NCI-H1092 treated with DMSO at 0.1 percent for 48 hours (cell line): ENCODE data around the gene SPATA19.
A peak's percentile ranks its signal among the peaks of the same experiment; 100 is the strongest.

Experiments
- DNase-seq: peaks from one replicate; lab custom pipeline; 2025; lab: John Stamatoyannopoulos, UW

SPATA19 gene

DNA sequence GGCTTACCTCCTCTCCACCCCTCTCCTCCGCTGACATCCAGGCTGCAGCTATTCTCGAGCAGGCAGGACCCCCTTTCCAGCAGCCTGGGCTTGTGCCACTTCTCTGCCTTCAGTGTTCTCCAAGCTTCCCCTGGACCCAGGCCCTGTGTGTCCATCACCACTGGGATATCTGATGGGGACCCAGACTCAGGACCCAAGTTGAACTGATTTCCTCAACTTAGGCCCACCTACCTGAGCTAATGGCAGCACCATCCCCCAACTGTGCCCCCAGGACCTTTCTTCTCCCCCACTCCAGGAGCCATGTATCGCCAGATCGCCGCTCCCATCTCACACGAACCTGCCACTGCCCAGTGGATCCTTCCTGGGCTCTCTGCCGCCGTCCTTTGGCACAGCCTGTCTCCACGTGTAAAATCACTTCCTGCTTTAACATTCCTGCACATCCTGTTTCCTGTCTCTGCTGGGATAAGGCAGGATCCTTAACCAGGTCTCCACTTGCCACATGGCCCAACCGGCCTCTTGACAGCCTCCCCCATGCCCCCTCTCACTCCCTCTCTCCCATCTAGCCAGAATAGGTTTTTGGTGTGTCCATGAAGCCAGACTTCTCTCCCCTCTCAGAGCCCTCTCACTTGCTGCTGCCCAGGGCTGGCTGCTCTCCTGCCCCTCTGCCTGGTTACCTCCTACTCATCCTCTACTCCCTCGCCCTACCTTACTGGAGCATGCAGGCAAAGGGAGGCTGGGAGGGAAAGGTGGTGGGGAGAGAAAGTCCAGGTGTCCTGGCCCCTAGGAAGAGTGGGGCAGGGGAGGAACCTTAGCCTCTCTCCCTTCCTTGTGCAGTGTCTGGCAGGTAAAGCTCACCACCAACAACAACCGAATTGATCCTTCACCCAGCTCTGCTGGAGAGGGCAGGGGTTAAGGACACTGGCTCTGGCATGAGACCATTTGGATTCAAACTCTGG lies 9.4 kb downstream of the SPATA19 start:
- no peak for DNase-seq

- DNase-seq: peak; percentile 80
Observed at GRCh38 chr11:133834682-133835592, 10.4 kb downstream of the SPATA19 start.

GRCh38 chr11:133833898-133834681 lies 11.2 kb downstream of the SPATA19 start:
- DNase-seq: no peak

DNA sequence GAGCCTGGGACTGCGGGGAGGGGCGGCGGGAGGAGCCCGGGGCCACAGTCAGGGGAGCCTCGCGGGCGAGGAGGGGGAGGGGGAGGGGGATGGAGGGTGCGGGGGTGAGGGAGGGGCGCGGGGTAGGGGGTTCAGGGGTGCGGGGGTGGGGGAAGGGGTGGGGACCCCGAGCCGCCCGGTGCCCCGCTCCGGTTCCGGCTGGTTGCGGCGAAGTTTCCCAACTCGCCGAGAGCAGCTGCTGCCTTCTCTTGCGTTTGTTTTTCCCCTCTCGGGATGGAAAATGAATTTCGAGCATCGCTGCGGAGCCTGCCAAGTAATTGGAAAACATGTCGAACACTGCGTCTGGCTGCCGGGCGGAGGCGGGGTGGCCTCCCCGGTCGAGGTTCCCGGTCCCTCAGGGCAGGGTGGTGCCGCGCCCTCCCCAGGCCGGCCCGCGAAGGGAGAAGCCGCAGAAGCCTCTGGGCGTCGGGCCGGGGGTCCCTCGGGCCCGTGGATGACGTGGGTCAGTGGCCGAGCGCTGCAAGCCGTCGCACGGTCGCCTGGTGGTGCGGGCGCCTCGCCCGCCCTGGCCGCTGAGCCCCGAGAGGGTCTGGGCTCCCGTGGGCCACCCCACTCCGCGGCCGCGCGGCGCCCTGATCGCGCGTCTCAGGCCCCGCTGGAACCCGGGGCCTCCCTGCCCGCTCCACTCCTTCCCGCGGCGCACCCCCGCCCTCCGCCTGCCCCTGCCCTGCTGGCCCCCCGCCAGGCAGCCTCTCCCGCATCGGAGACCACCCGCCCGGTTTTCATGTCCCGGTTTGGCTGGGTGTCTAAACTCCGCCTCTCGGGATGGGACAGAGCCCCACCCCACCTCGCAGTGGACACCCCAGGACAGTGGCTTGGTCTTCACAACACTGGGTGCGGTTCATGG lies 12.1 kb downstream of the SPATA19 start:
- DNase-seq: no peak

DNA sequence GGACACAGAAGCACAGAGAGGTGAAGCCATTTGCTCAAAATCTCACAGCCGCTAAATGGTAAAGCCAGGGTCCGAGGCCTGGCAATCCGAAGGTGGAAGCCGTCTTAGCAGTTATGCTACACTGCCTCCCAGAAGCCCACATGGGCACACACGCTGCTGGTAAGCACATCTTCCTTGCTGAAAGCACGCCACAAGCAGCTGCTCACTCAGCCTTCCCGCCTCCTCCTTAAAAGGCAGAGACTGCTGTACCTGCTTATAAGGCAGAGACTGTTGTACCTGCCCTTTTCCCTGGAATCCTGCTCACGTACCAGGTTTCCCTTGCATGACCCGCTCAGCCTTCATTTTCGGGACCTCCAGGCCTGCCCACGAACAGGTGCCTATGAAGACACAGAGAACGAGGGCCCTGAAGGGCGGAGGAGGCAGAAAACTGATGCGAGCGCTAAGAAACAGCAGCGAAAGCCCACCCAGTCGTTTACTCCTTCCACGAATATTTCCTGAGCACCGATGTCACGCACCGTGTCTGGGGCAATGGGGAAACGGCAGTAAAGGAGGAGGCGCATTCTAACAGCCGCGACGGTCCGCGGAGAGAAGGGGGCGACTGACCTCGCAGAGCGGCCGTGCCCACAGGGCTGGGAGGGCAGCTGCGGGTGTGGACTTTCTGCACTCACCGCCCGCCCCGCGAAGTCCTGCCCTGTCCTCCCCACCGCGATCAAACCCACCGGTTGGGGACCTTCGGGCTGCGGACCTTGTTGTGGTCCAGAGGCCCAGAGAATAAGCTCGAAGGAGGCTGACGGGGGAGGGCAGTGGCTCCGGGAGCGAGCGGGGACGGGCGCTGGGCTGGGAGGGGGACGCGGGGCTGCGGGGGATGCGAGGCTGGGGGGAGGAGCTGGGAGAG lies 13.0 kb downstream of the SPATA19 start:
- no peak for DNase-seq

GRCh38 chr11:133830931-133831907 lies 14.1 kb downstream of the SPATA19 start:
- peak; percentile 30 for DNase-seq

- no peak for DNase-seq
Observed at GRCh38 chr11:133829566-133829965, 15.7 kb downstream of the SPATA19 start.

DNA sequence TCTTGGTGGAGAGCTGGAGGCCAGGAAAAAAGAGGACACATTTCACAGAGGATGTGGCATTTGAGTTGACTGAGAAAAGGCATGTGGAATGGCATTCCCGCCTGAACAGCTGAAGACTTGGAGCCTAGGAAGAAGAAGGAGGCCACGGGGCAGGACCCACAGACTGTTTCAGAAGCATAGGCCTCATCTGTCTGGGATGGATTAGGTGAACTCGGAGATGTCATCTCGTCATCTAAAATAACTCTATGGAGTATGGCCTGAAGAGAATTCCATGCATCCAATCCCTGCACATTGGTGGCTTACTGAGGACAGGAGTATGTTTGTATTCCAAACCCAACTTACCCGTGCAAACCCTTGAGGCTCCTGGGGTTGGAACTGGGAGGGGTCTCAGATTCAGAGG lies 16.4 kb downstream of the SPATA19 start:
- DNase-seq: no peak

- DNase-seq: no peak
Observed at GRCh38 chr11:133827556-133827955, 17.8 kb downstream of the SPATA19 start.

DNA sequence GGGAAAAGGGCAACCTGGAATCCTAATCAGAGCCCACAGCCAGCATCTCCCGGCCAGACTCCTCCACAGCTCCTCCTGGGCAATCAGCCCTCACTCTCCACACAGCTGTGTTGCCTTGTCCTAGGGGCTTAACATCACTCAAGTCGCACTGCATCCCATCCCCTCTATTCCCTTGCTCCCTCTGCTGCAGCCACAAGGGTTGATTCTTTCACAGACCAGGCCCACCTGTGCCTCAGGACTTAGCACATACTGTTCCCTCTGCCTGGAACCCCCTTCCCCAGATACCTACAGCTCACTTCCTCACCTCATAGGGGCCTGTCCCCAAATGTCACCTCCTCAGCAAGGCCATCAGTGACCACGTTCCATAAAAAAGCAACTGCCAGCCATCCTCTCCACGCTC lies 18.4 kb downstream of the SPATA19 start:
- no peak for DNase-seq

GRCh38 chr11:133825666-133826065 lies 19.6 kb downstream of the SPATA19 start:
- DNase-seq: no peak

GRCh38 chr11:133825156-133825555 lies 20.2 kb downstream of the SPATA19 start:
- no peak for DNase-seq

DNA sequence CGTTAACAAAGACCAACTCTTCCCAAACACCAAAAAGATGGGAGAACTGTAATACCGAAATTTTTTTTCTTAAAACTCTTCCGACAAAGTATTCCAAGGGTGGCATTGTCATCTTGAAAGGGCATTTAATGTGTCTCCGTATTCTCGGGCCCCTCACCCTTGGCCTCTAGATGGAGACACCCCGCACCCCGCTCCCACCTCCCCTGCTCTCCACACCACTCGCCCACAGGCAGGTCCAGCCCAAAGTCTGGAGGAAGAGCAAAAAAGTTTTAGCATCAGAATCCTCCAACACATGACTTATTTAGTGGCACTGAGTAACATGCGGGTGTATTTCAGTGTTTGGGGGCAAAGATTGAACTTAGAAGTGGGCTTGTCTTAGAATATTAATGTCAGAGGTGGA lies 20.7 kb downstream of the SPATA19 start:
- no peak for DNase-seq

- DNase-seq: no peak
Observed at GRCh38 chr11:133823614-133824013, 21.7 kb downstream of the SPATA19 start.

DNA sequence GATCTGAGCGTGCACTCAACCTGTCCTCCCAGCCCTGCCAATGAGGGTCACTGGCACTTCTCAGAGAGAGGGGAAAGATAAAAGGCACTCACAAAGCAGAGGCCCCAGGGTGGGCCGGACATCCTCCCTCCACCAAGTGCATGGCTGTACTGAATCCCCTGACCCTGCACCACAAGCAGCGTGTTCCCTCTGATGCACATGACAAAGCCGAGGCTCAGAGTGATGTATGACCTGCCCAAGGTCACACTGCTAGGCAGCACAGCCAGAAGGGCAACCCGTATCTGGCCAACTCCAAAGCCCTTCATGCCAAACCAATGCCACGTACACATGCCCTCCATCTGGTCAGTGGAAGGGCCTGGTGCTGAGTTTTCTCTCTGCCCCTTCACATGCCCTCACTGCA lies 22.1 kb downstream of the SPATA19 start:
- no peak for DNase-seq

DNA sequence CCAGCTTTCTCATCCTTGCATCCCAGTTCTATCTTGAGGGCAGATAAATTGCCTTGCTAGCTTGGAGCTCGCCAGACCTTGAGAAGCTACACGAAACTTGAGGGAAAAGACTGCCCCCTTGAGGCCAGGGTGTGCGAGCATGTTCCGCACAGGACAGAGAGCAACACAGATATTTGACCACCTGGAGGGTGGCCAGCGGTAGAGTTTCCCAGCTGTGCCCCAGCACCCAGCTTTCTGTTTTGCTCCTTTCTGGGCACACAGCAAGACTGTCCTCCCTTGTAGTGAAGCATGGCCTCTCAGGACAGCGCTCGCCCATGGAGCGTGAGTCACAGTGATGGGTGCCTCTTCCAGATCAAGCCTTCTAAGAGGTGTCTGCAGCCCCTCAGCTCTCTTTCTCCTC lies 23.5 kb downstream of the SPATA19 start:
- peak; percentile 88 for DNase-seq

DNA sequence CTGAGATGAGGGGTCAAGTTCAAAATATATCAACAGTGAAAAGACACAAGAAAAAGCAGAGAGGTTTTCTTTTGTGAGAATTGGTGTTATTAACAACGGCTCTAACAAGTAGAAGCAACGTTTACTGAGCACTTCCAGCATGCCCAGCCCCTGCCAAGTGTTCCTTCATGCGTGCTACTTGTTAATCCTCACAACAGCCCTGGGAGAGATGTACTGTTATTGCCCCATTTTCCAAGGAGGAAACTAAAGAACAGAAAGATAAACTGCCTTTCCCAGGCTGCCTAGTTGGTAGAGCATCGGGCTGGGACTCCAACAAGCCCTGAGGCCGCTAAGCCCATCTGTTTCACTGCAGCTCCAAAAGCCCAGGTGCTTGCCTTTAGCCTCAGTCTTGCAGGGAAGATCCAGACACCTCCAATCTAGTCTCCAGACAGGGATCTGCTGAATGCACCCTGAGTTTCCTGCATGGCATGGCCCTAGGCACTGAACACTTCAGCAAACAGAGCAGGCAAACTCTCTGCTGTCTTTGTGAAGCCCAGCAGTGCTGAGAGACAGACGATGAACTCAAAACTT lies 25.5 kb downstream of the SPATA19 start:
- peak; percentile 9 for DNase-seq

- no peak for DNase-seq
Observed at GRCh38 chr11:133819114-133819513, 26.2 kb downstream of the SPATA19 start.
